Neutrophil (primary cell): ENCODE measurements around the gene TRDN.

Experiments used
- H3K27ac ChIP-seq: fragments of 200-600 bp; sonication (generic); 2 replicates; pipeline ENCODE4 v1.5.1; 2016; ENCODE audit warnings: mild to moderate bottlenecking, moderate library complexity
- H3K27me3 ChIP-seq: fragments of 200-600 bp; sonication (generic); 2 replicates; pipeline ENCODE4 v1.6.0; 2016; ENCODE audit warnings: mild to moderate bottlenecking
- H3K36me3 ChIP-seq: fragments of 200-600 bp; sonication (generic); 2 replicates; pipeline ENCODE4 v1.5.1; 2017
- H3K4me1 ChIP-seq, 2 experiments: fragments of 200-600 bp in 1 of 2; sonication (generic) in 1 of 2; 1 replicate in 1 of 2; 2 replicates in 1 of 2; pipeline versions ENCODE4 v1.5.1 to v1.6.1; 2013 to 2016; ENCODE audit warnings: low read depth in 1 of 2, low read length in 1 of 2, mild to moderate bottlenecking in 1 of 2, moderate library complexity in 1 of 2; ENCODE audit not compliant: control insufficient read depth in 1 of 2, insufficient read depth in 1 of 2
- H3K4me3 ChIP-seq, 2 experiments: fragments of 200-600 bp in 1 of 2; sonication (generic) in 1 of 2; 1 replicate in 1 of 2; 2 replicates in 1 of 2; pipeline ENCODE4 v1.5.1; 2013 to 2016; ENCODE audit warnings: low read depth in 1 of 2, low read length in 1 of 2, mild to moderate bottlenecking in 1 of 2, moderate library complexity in 1 of 2
- H3K9me3 ChIP-seq: fragments of 200-600 bp; sonication (generic); 2 replicates; pipeline ENCODE4 v1.5.1; 2016
- TF ChIP-seq, protein P1 (sequence below): fragments of 200-600 bp; sonication (generic); IDR thresholded peaks from 2 replicates; pipeline ENCODE4 v1.5.1; 2016; ENCODE audit warnings: antibody characterized with exemption

The TRDN gene

DNA sequence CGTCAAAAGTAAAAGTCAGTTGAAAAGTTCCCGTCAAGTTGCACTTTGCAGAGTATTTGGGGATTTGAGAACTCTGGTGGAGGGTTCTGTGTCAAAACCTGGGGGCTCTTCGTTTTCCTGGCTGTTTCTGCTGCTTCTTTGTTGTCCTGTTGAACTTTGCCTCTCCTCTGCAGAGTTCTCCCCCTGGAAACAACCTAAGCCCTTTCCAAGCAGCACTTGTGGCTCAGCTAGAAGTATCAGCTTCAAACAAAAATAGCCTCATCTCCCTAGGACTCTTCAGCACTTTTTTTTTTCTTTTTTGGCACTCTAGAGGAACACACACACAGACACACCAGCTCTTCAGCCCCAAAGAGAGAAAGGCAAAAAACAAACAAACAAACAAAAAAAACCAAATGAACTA lies at the start of gene TRDN:
TRDN (minus strand) TSS at position 169 of the 400 bp plus-strand sequence. CDS start 175 bp downstream, outside the sequence.
- Histone ChIP-seq H3K4me3 (no peak within 1 kb of the TSS), H3K27me3 (no peaks in the 10 kb centered on the region), H3K9me3 (no peaks in the 10 kb centered on the region), H3K4me1 (no peaks in the 10 kb centered on the region), H3K27ac (no peak within 1 kb of the TSS), H3K36me3 (no peaks in the 10 kb centered on the region)
- TF ChIP-seq, protein P1, sequence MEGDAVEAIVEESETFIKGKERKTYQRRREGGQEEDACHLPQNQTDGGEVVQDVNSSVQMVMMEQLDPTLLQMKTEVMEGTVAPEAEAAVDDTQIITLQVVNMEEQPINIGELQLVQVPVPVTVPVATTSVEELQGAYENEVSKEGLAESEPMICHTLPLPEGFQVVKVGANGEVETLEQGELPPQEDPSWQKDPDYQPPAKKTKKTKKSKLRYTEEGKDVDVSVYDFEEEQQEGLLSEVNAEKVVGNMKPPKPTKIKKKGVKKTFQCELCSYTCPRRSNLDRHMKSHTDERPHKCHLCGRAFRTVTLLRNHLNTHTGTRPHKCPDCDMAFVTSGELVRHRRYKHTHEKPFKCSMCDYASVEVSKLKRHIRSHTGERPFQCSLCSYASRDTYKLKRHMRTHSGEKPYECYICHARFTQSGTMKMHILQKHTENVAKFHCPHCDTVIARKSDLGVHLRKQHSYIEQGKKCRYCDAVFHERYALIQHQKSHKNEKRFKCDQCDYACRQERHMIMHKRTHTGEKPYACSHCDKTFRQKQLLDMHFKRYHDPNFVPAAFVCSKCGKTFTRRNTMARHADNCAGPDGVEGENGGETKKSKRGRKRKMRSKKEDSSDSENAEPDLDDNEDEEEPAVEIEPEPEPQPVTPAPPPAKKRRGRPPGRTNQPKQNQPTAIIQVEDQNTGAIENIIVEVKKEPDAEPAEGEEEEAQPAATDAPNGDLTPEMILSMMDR: no peak

- Histone ChIP-seq H3K27me3 (no peaks in the 10 kb centered on the region), H3K4me1 (no peaks in the 10 kb centered on the region), H3K4me3 (no peak overlapping the region), H3K36me3 (no peaks in the 10 kb centered on the region), H3K9me3 (no peaks in the 10 kb centered on the region), H3K27ac (no peak overlapping the region)
- TF ChIP-seq, protein P1: no peak
Observed at GRCh38 chr6:123681957-123682462, 45.3 kb upstream of the TRDN start.

DNA sequence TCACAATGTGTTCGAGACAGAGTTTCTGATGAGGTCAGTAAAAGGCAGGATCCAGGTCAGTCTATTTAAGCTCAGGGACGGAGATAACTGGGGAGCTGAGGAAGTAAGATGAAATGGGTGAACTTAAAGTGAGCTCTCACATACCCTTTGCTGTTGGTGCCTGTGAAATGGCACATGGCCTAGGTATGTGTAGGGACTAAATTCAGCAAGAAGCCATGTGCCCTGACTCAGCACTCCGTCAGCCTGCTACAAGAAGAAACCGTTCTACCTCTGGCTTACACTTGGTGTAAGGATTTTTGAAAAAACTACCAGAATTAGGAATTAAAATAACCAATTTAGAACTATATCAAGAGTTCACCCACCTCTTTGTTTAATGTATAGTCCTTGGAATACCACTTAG lies 41.1 kb upstream of the TRDN start:
- Histone ChIP-seq H3K9me3 (no peaks in the 10 kb centered on the region), H3K27ac (no peak overlapping the region), H3K4me3 (no peak overlapping the region), H3K36me3 (no peaks in the 10 kb centered on the region), H3K27me3 (no peaks in the 10 kb centered on the region), H3K4me1 (no peaks in the 10 kb centered on the region)
- TF ChIP-seq, protein P1: no peak

DNA sequence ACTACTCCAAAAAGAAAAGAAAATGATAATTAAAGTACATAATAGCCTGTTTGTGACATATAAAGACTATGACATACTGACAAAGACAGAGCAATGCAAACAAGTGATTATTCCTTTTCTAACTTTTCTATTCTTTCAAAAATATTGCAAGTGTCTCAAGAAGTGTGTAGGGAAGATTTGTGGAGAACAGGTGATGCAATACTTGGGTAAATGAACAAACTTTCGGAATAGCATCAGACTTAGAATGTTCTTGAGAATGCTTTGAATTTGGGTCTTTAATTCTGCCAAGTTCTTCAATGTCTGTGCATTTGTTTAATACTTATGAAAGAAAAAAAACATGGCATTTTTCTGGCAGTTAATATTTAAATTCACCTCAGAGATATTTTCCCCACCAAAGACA lies 40.0 kb upstream of the TRDN start:
- H3K4me3 ChIP-seq: no peak overlapping the region
- H3K4me1 ChIP-seq: no peaks in the 10 kb centered on the region
- no peak overlapping the region for H3K27ac ChIP-seq
- no peaks in the 10 kb centered on the region for H3K36me3 ChIP-seq
- TF ChIP-seq, protein P1: no peak
- no peaks in the 10 kb centered on the region for H3K9me3 ChIP-seq
- H3K27me3 ChIP-seq: no peaks in the 10 kb centered on the region

- H3K9me3 ChIP-seq: no peaks in the 10 kb centered on the region
- no peaks in the 10 kb centered on the region for H3K36me3 ChIP-seq
- H3K27ac ChIP-seq: no peak overlapping the region
- H3K4me3 ChIP-seq: no peak overlapping the region
- no peaks in the 10 kb centered on the region for H3K27me3 ChIP-seq
- TF ChIP-seq, protein P1: no peak
- H3K4me1 ChIP-seq: no peaks in the 10 kb centered on the region
Observed at GRCh38 chr6:123668965-123669591, 32.3 kb upstream of the TRDN start.
